NCI-H2196 treated with DMSO at 0.1 percent for 48 hours (cell line): Measurements from ENCODE around the gene PIGZ.

Source experiments
- DNase-seq: peaks from one replicate; lab custom pipeline; 2025; ENCODE audit not compliant: unreplicated experiment; lab: John Stamatoyannopoulos, UW

Gene PIGZ

DNA sequence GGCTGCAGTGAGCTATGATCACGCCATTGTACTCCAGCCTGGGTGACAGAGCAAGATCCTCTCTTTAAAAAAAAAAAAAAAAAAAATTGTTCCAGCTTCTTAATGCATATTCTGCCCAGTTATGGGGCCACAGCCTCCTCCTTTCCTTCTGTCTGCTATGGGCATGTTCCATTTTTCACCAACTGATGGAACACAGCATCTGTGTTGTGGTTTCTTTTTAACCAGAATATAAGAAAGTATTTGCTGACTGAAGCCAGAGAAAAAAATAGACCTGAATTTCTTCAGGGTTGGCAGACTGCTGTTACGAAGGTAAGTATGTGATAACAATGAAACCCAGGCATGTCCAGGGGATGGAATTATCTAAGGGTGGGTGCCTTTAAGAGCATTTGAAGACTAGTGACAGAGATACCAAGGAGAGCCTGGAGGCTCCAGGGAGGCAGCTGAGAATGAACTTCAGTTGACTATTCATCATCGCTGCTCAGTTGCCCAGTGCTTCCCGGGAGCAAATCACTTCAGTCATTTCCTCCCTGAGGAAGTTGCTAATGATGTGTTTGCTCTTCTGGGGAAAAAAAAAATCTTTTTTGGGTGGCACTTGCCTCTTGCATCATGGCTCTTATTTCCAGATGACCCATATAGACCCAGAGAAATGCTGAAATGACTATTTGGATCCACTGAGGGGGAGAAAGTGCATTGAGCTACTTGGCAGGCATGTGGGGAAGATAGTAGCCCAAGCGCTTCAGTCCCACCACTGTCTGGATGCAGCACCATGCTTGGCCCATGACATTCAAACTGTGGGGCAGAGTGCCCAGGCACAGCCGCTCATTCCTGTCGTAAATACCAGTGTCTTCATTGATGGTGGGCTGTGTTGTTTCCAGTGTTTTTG is 40.8 kb downstream of the PIGZ start:
- DNase-seq, result no peak

DNA sequence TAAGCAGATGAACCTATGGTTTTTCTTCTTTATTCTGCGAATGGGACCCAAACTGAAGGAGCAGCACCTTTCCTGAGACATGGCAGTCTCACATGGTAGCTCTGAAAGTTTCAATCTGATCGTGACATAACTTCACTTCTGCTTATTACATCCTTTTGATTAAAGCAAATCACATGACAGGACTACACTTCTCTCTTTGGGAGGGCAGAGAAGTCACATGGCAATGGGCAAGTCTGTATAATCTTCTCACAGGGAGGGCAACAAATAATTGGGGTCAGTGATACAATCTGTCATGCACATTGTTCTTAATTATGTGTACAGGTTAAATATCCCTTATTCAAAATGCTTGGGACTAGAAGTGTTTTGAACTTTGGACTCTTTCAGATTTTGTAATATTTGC is 47.9 kb downstream of the PIGZ start:
- DNase-seq, result no peak

DNA sequence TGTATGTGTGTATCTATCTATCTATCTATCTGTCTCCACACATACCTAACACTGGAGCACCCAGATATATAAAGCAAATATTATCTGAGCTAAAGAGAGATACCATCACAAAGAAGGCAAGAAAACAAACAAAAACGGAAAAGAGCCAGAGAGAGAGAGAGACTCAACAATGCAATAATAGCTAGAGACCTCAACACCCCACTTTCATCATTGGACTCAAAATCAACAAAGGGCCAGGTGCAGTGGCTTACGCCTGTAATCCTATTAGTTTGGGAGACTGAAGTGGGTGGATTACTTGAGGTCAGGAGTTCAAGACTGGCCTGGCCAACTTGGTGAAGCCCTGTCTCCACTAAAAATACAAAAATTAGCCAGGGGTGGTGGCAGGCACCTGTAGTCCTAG is 49.7 kb downstream of the PIGZ start:
- DNase-seq, result no peak

DNA sequence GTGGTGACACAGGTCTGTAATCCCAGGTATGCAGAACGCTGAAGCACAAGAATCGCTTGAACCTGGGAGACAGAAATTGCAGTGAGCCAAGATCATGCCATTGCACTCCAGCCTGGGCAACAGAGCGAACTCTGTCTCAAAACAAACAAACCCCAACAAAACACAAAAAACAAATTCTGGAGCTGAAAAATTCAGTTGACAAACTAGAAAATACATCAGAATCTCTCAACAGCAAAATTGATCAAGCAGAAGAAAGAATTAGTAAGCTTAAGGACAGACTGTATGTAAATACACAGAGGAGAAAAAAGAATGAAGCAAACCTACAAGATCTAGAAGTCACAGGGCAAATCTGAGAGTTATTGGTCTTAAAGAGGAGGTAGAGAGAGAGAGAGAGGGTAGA is 51.6 kb downstream of the PIGZ start:
- DNase-seq, result no peak

DNA sequence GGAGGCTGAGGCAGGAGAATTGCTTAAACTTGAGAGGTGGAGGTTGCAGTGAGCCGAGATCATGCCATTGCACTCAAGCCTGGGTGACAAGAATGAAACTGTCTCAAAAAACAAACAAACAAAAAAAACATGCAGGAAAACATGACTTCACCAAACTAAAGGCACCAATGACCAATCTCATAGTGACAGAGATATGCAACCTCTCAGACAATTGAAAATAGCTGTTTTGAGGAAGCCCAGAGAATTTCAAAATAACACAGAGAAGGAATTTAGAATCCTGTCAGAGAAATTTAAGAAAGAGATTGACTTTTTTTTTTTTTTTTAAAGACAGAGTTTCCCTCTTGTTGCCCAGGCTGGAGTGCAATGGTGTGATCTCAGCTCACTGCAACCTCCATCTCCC is 52.4 kb downstream of the PIGZ start:
- no peak for DNase-seq

DNA sequence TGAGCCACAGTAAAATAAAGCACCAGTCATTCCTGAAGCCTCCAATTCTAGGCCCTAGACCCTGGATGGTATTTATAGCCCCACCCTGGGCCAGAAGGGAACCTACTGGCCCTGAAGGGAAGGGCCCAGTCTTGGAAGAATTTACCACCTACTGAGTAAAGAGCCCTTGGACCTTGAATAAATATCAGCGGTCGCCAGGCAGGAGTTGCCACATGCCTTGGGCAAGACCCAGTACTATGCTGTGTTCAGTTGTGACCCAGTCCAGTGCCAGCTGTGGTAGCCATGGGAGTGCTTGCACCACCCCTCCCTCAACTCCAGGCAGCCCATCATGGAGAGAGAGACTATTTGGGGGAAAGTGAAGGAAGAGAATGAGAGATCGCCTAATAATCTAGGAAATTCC is 53.3 kb downstream of the PIGZ start:
- DNase-seq, result no peak

DNA sequence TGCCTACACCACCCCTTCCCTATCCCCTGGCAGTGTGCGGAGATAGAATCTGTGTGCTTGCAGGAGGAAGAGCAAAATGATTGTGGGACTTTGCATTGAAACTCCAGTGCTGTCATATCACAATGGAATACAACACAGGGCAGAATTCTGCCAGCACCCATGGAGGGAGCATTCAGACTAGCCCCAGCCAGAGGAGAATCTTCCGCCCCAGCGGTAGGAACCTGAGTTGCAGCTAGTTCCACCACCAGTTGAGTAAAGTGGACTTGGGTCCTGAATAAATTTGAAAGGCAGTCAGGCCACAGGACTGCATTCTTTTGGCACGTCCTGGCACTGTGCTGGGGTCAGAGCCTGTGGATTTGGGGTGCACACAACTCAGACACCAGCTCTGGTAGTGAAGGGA is 53.8 kb downstream of the PIGZ start:
- no peak for DNase-seq

DNA sequence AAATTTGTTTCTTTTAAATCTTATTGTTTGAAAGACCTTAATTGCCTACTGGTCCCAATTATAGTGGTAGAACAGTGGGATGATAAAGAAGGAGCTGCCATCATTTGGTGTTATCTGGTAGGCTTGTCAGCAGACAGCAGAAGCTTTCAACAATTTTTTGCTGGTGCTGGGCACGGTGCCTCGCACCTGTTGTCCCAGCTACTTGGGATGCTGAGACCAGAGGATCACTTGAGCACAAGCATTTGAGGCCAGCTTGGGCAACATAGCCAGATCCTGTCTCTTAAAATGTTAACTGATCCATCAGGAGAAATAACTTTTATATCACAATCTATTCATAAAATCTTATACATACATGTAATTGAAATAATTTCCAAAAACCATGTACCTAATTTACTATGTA is 64.9 kb downstream of the PIGZ start:
- no peak for DNase-seq

DNA sequence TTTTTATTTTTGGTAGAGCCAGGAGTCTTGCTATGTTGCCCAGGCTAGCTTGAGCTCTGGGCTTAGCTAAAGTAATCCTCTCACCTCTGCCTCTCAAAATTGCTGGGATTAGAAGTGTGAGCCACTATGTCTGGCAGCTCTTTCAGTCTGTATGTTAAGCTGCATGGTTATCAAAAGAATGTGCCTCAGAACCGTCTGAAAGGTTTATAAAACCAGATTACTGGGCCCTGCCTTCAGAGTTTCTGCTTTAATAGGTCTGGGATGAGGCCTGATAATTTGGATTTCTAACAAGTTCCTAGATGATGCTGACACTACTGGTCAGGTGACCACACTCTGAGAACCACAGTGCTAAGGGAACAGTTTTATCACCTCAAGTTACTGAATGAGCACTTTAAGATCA is 66.3 kb downstream of the PIGZ start:
- DNase-seq, result no peak

DNA sequence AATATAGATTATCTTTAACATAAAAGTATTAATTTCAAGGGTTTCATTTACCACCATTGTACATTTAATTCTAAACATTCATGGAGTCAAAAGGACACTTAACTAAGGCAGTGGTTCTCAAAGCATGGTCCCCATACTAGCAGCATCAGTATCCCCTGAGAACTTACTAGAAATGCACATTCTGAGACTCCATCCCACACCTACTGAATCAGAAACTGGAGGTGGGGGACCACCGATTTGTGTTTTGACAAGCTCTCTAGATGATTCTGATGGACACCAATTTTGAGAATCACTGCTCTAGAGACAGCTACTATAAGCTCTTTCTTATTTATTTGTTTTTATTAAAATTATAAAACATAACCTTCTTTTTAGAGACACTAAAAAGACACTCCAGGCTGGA is 66.9 kb downstream of the PIGZ start:
- no peak for DNase-seq
